GM18858 (cell line): ENCODE measurements around the gene C17orf113.
"Not testable (repeated sequence)": the region's sequence is repeated elsewhere in the genome, so short reads cannot be mapped to it uniquely, and the experiment has no call there.

Experiments used
- ATAC-seq: cut with Tn5 transposase; IDR thresholded peaks from one replicate; pipeline ENCODE4 v1.9.1; 2021; ENCODE audit not compliant: unreplicated experiment

C17orf113 gene

GRCh38 chr17:42017866-42018200 lies 32.6 kb downstream of the C17orf113 start:
- no peak for ATAC-seq

- ATAC-seq: peak; percentile 54
These were observed 33.2 kb downstream of the C17orf113 start, which contains the start of gene DNAJC7 for GRCh38 chr17:42016941-42017865. Gene DNAJC7, minus strand, starts transcription at chr17:42017439. Its CDS starts 23 bp downstream, at chr17:42017416.

GRCh38 chr17:42016411-42016831 lies 34.0 kb downstream of the C17orf113 start:
- ATAC-seq: no peak

DNA sequence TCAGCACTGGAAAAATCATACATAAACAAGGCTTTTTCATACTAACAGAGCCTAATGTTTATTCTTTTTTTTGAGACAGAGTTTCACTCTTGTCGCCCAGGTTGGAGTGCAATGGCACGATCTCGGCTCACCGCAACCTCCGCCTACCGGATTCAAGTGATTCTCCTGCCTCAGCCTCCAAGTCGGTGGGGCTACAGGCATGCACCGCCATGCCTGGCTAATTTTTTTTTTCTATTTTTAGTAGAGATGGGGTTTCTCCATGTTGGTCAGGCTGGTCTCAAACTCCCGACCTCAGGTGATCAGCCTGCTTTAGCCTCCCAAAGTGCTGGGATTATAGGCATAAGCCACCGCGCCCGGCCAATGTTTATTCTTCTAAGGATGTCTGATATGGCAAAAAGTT lies 36.7 kb downstream of the C17orf113 start:
- not testable (repeated sequence) for ATAC-seq

DNA sequence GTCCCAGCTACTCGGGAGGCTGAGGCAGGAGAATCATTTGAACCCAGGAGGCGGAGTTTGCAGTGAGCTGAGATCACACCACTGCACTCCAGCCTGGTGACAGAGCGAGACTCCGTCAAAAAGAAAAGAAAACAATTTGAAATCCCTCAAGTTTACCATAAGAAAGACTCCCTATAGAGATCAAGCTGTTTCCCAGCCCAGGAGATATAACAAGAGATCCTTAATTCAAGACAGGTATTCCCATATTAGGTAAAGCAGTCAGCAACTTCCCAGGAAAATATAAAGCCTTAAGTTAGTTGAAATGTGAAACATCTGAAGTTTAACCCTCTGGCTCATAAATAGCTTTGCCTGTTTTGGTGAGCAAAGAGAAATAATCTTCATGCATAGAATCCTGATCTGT lies 38.0 kb downstream of the C17orf113 start:
- ATAC-seq: not testable (repeated sequence)

DNA sequence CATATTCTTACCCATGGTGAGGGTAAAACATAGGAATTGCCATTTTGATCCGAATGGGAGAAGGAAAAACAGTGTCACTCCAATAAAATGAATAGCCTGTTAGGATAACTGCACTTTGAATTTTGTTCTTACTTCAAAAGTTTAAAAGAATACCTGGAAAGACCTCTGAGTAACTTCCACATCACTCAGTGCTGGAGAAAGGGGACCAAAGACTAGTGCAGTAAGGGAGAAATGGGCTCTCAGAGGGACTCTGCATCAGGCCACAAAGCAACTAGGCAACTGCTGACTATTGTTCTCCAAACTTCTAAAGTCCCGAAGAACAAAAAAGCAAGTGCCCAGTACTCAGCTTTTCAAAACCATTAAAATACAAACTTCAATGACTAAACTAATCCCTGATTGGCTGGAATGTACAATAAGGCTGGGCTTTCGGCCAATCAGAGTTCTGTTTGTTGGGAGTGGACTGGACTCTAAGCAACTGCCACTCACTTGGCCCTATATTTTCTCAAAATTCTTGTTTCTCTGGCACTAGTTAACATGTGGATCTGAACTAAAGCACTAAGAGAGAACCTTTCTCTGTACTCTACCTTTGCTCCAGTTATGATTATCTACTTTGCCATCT lies 39.4 kb downstream of the C17orf113 start:
- no peak for ATAC-seq

DNA sequence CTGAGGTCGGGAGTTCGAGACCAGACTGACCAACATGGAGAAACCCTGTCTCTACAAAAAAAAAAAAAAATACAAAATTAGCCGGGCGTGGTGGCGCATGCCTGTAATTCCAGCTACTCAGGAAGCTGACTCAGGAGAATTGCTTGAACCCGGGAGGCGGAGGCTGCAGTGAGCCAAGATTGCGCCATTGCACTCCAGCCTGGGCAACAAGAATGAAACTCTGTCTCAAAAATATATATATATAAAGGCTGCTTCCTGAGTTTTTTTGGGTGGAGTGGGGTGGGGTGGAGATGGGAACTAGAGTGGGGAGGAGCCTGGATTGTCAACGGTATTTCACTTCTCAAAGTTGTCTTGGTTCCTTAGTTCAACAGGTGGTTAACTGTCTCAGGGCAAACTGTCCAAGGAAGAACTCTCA lies 40.1 kb downstream of the C17orf113 start:
- ATAC-seq: not testable (repeated sequence)

DNA sequence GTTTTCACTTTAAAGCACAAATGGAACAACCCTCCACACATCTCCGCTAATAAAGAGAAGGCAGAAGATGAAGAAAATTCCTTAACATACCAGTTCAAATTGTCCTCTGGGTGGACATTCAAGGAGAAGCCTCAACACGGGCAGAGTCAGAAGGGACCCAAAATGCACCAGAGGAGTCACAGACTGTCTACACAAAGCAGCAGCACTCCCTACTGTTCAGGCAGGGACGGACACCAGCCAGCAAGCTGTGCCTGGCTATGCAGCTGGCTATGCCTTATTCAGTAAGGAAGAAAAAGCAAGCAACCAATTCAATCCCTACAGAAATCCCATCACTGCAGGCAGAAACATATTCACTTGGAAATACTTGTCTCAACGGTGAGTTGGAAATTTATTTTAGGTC lies 41.2 kb downstream of the C17orf113 start:
- no peak for ATAC-seq

- no peak for ATAC-seq
These were observed 45.2 kb downstream of the C17orf113 start for GRCh38 chr17:42005166-42005565.

GRCh38 chr17:42002792-42003301 lies 47.6 kb downstream of the C17orf113 start:
- ATAC-seq: no peak

- ATAC-seq: no peak
These were observed 48.1 kb downstream of the C17orf113 start for GRCh38 chr17:42002175-42002791.

GRCh38 chr17:42001729-42002128 lies 48.7 kb downstream of the C17orf113 start:
- ATAC-seq: no peak

DNA sequence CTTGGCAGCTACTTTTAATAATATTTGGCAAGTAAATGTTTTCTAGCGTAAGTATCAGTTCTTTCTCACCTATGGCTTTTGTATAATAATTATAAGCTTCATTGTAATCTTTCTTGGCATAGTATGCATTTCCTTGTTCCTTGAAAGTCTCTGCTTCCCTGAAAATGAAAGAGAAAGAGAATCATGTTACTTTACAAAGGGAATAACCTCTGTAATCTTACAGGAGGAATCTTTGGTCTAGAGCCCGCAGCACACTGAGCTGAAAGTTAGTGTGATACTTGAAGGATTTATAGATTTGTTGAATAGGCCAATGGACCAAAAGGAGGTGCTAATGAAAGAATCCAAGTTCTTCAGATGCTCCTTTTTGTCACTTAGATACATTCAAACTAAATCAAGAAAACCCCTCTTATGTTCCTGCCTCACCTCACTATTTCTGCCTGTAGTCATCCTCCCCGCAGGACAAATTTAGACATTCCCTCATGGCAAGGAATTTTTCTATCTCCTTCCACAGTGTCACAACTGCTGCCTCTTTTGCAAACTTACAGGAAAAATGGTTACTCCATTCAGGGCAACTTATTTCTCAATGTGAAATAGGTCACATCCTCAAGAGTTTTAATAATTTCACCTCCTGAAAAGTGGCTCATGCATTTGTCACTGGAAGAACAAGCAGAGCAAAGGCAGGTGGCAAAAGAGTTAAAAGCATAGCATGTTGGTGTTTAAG lies 49.8 kb downstream of the C17orf113 start:
- no peak for ATAC-seq

GRCh38 chr17:41998497-41998896 lies 51.9 kb downstream of the C17orf113 start:
- no peak for ATAC-seq

DNA sequence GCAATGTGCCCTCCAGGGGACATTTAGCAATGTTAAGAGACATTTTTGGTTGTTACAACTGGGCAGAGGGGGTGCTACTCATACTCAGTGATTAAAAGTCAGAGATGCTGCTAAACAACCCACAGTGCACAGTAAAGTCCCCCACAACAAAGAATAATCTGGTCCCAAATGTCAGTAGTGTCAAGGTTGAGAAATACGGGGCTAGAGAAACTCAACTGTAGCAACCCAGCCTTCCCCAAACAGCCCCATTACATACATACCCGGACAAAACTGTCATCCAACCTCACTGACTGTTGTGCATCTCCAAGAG lies 53.6 kb downstream of the C17orf113 start:
- no peak for ATAC-seq

DNA sequence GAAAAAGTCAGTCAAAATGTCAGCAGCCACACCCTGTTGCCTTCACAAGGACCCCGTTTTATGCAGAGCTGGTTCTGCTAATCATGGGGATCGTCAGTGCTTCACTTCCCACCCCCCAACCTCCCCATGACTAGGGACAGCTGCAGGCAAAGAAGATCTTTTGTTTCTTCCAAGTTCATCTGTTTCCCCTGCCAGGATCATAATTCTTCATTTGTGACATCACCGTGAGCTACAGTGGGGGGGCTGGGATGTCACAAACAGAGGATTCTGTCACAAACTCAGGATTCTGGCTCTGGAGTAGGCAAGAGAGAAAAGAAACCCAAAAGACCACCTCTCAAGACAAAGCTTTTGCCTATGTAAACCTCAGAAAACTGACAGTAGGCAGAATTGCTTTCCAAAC lies 57.8 kb downstream of the C17orf113 start:
- ATAC-seq: no peak

- no peak for ATAC-seq
These were observed 60.5 kb downstream of the C17orf113 start for GRCh38 chr17:41989702-41990419.

DNA sequence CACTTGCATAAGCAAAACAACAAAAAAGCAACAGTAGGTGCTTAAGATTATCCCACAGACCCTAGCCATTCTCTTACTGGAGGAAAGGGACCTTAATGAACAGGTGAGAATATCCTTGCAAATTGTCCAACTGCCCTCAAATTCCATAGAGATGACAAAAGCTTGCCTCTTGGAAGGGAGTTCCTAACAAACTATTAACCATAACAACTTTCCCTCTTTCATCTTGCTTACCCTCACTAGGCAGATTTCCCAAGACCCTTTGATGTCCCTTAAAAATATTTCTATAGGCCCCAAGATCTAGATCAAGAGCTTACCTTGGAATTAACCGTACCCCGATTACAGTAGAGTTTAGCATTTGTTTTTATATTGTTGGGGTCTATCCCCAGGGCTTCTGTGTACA lies 62.0 kb downstream of the C17orf113 start:
- ATAC-seq: no peak
